RWPE2 (cell line): ENCODE measurements around the gene BLVRA.
"Not testable (repeated sequence)": the region's sequence is repeated elsewhere in the genome, so short reads cannot be mapped to it uniquely, and the experiment has no call there.

ENCODE experiments used
- ATAC-seq: fragments of 200-7000 bp; cut with Tn5 transposase; 3 replicates; pipeline ENCODE4 v1.9.1; 2021; ENCODE audit warnings: low read depth
- DNase-seq: peaks from one replicate; pipeline ENCODE4 v3.0.0-alpha.2; 2020; ENCODE audit warnings: low spot score
- H3K27ac ChIP-seq: fragments of 450-650 bp; 2 replicates; pipeline ENCODE4 v1.5.1; 2017; ENCODE audit warnings: mild to moderate bottlenecking; ENCODE audit not compliant: poor library complexity, severe bottlenecking
- H3K27me3 ChIP-seq: fragments of 250-450 bp; sonication (Bioruptor Pico); 2 replicates; pipeline ENCODE4 v1.5.1; 2021; ENCODE audit warnings: mild to moderate bottlenecking, moderate library complexity; ENCODE audit not compliant: insufficient read depth, poor library complexity, severe bottlenecking
- H3K36me3 ChIP-seq: fragments of 250-450 bp; sonication (Bioruptor Pico); 2 replicates; pipeline ENCODE4 v1.5.1; 2020; ENCODE audit warnings: low read depth, mild to moderate bottlenecking, moderate library complexity
- H3K4me1 ChIP-seq: fragments of 250-450 bp; sonication (Bioruptor Pico); 2 replicates; pipeline ENCODE4 v1.5.1; 2021; ENCODE audit warnings: mild to moderate bottlenecking, moderate library complexity; ENCODE audit not compliant: insufficient read depth, poor library complexity, severe bottlenecking
- H3K4me3 ChIP-seq: fragments of 250-450 bp; sonication (Bioruptor Pico); 2 replicates; pipeline ENCODE4 v1.5.1; 2021; ENCODE audit warnings: mild to moderate bottlenecking, moderate library complexity; ENCODE audit not compliant: severe bottlenecking
- H3K9me3 ChIP-seq: fragments of 250-450 bp; sonication (Bioruptor Pico); 2 replicates; pipeline ENCODE4 v1.5.1; 2021; ENCODE audit warnings: mild to moderate bottlenecking, moderate library complexity; ENCODE audit not compliant: severe bottlenecking
- TF ChIP-seq, protein P1 (sequence below): fragments of 450-650 bp; IDR thresholded peaks from one replicate; pipeline ENCODE4 v1.5.1; 2017; ENCODE audit warnings: mild to moderate bottlenecking, moderate library complexity; ENCODE audit not compliant: poor library complexity, severe bottlenecking

The BLVRA gene

DNA sequence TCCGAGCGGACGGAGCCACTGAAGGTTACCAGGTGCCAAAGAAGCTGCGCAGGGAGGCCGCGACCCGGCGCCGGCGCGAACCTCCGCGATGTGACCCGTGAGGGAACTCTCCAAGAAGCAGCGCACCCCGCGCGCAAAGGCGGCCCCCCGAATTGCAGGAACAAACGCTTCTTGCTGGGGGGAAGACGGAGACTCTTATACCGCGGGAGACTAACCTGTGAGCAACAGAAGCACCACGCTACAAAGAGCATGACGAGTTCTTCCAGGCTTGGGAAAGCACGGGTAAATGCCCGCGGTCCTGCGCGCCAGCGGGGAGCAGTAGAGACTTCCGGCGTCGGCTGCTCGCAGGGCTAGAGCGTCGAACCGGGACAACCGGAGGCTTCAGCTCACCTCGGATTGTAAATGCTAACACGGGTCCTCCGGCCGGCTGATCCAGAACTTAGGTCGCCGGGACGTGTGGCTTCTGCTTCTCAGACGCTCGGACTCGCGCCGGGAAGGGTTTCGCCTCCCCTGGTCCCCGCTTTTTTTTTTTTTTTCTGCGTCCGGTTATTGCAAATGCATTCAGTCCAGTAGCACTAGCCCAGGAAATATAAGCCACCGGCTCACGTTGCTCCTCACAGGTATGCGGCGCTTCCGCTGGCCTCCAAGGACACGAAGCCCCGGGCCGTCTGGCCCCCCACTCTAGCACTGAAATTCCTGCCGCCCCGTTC, 29.1 kb upstream of the BLVRA start, which contains the start of gene COA1:
COA1 (minus strand) TSS at position 310 of the 710 bp plus-strand sequence. CDS start 80,909 bp downstream, outside the sequence.
- DNase-seq (peak; percentile 83), ATAC-seq (peak; percentile 96)
- TF ChIP-seq, protein P1, sequence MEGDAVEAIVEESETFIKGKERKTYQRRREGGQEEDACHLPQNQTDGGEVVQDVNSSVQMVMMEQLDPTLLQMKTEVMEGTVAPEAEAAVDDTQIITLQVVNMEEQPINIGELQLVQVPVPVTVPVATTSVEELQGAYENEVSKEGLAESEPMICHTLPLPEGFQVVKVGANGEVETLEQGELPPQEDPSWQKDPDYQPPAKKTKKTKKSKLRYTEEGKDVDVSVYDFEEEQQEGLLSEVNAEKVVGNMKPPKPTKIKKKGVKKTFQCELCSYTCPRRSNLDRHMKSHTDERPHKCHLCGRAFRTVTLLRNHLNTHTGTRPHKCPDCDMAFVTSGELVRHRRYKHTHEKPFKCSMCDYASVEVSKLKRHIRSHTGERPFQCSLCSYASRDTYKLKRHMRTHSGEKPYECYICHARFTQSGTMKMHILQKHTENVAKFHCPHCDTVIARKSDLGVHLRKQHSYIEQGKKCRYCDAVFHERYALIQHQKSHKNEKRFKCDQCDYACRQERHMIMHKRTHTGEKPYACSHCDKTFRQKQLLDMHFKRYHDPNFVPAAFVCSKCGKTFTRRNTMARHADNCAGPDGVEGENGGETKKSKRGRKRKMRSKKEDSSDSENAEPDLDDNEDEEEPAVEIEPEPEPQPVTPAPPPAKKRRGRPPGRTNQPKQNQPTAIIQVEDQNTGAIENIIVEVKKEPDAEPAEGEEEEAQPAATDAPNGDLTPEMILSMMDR = no peak
- H3K27me3 ChIP-seq = no peaks in the 10 kb centered on the region
- H3K36me3 ChIP-seq = peaks cover 7% of the 10 kb centered on the region; the same call in 1 of the 2 replicates
- H3K4me1 ChIP-seq = peaks cover 18% of the 10 kb centered on the region
- peak within 1 kb of the TSS; percentile 92 for H3K4me3 ChIP-seq
- peak within 1 kb of the TSS; percentile 68 for H3K27ac ChIP-seq
- no peaks in the 10 kb centered on the region for H3K9me3 ChIP-seq

DNA sequence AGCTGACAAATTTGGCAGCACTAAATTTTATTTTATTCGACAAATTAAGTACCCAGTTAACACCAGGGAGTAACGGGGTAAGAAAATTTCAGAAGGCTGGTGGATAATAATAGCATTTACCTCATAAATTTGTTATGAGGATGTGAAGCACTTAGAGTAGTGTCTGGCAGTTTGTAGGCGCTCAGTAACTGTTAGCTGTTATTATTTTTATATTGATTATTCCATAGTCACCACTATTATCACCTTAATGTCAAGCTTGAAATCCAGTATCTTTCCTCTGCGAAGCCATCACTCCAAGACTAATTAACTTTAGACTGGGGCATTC, 28.6 kb upstream of the BLVRA start:
- TF ChIP-seq, protein P1 = no peak
- Histone ChIP-seq H3K27ac (peak overlapping the region; percentile 68), H3K4me1 (peaks cover 15% of the 10 kb centered on the region), H3K4me3 (peak overlapping the region; percentile 92), H3K9me3 (no peaks in the 10 kb centered on the region), H3K36me3 (peaks cover 3% of the 10 kb centered on the region; the same call in 1 of the 2 replicates), H3K27me3 (no peaks in the 10 kb centered on the region)
- DNase-seq (no peak), ATAC-seq (no peak)

- ATAC-seq, DNase-seq, H3K36me3 ChIP-seq: not testable (repeated sequence)
These were observed 27.0 kb upstream of the BLVRA start for GRCh38 chr7:43731494-43731893.

DNA sequence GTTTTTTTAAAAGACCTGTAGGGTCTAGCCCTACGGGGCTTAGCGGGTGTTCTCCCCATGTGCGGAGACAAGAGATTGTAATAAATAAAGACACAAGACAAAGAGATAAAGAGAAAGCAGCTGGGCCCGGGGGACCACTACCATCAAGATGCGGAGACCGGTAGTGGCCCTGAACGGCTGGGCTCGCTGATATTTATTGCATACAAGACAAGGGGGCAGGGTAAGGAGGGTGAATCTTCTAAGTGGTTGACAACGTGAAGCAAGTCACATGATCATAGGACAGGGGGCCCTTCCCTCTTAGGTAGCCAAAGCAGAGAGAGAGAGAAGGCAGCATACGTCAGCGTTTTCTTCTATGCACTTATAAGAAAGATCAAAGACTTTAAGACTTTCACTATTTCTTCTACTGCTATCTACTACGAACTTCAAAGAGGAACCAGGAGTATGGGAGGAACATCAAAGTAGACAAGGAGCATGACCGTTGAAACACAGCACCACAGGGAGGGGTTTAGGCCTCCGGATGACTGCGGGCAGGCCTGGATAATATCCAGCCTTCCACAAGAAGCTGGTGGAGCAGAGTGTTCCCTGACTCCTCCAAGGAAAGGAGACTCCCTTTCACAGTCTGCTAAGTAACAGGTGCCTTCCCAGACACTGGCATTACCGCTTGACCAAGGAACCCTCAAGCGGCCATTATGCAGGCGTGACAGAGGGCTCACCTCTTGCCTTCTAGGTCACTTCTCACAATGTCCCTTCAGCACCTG, 23.7 kb upstream of the BLVRA start:
- not testable (repeated sequence) for H3K36me3 ChIP-seq, H3K4me1 ChIP-seq, ATAC-seq, H3K9me3 ChIP-seq, DNase-seq, H3K4me3 ChIP-seq, H3K27ac ChIP-seq, H3K27me3 ChIP-seq

More at GRCh38 chr7:43731494-43731893, 27.0 kb upstream of the BLVRA start:
- not testable (repeated sequence) for H3K27me3 ChIP-seq, H3K4me3 ChIP-seq, H3K27ac ChIP-seq, H3K9me3 ChIP-seq
- H3K4me1 ChIP-seq = peaks cover 14% of the 10 kb centered on the region

GRCh38 chr7:43735403-43735801, 23.1 kb upstream of the BLVRA start:
- Histone ChIP-seq H3K4me3 (no peak overlapping the region), H3K36me3 (no peaks in the 10 kb centered on the region), H3K9me3 (no peaks in the 10 kb centered on the region), H3K27me3 (no peaks in the 10 kb centered on the region), H3K4me1 (peaks cover under 1% of the 10 kb centered on the region), H3K27ac (no peak overlapping the region)
- DNase-seq (no peak), ATAC-seq (no peak)
- TF ChIP-seq, protein P1 = no peak
